Fibroblast of pulmonary artery (primary cell): Measurements from ENCODE around the gene OR6X1.
"Not testable (repeated sequence)": the region's sequence is repeated elsewhere in the genome, so short reads cannot be mapped to it uniquely, and the experiment has no call there.

Experiments used
- DNase-seq: peaks from one replicate; pipeline ENCODE4 v3.0.0-alpha.2; 2010; ENCODE audit warnings: low read depth
- H3K4me3 ChIP-seq: replicated peaks from 2 replicates; pipeline ENCODE4 v1.5.1; 2011; ENCODE audit warnings: low read depth, mild to moderate bottlenecking, control low read depth, low read length, moderate library complexity
- TF ChIP-seq, protein P1 (sequence below): IDR thresholded peaks from 2 replicates; pipeline ENCODE4 v1.5.1; 2011; ENCODE audit warnings: mild to moderate bottlenecking, control low read depth, low read length, inconsistent platforms; ENCODE audit errors: missing control alignments

The OR6X1 gene

DNA sequence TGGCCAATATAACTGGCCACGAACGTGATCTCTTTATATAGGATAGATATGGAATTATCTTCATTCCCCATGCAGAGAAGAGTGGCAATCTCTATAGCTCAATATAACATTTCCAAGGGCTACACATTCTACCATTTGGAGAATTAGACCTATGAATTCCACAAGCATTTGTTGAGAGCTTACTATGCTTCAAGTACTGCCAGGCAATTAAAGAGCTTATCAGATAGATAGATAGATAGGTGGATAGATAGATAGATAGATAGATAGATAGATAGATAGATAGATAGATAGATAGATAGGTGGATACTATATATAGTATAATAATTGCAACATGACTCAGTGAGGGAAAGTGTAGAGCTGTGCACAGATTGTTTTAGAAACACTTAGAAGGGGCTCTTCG is 1.5 kb upstream of the OR6X1 start:
- TF ChIP-seq, protein P1, sequence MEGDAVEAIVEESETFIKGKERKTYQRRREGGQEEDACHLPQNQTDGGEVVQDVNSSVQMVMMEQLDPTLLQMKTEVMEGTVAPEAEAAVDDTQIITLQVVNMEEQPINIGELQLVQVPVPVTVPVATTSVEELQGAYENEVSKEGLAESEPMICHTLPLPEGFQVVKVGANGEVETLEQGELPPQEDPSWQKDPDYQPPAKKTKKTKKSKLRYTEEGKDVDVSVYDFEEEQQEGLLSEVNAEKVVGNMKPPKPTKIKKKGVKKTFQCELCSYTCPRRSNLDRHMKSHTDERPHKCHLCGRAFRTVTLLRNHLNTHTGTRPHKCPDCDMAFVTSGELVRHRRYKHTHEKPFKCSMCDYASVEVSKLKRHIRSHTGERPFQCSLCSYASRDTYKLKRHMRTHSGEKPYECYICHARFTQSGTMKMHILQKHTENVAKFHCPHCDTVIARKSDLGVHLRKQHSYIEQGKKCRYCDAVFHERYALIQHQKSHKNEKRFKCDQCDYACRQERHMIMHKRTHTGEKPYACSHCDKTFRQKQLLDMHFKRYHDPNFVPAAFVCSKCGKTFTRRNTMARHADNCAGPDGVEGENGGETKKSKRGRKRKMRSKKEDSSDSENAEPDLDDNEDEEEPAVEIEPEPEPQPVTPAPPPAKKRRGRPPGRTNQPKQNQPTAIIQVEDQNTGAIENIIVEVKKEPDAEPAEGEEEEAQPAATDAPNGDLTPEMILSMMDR, result no peak
- DNase-seq, result no peak
- no peak overlapping the region for H3K4me3 ChIP-seq

GRCh38 chr11:123755344-123755743 is 1.0 kb upstream of the OR6X1 start:
- TF ChIP-seq, protein P1, result no peak
- DNase-seq, result no peak
- H3K4me3 ChIP-seq, result no peak overlapping the region

DNA sequence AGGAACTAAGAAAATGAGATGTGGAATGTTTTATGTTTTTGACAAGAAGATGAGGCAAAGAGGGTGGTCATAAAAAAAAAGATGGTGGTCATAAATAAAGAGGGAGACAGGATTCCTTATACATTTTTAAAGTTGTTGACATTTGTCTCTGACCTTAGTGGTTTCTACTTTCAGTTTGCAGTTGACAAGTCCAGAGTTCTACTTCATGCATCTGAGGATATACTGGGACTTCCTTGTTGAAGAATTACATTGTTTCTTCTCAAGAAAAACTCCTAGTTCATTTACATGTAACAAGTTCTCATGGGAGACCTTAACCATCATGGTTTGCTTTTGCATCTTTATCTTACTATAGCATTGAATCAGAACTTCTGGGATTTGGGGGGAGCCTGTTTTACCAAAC is 1.2 kb downstream of the OR6X1 start:
- TF ChIP-seq, protein P1, result no peak
- no peak for DNase-seq
- no peak overlapping the region for H3K4me3 ChIP-seq

- TF ChIP-seq, protein P1, result no peak
- H3K4me3 ChIP-seq, result no peak overlapping the region
- DNase-seq, result no peak
Observed at GRCh38 chr11:123751781-123752180, 2.5 kb downstream of the OR6X1 start.

DNA sequence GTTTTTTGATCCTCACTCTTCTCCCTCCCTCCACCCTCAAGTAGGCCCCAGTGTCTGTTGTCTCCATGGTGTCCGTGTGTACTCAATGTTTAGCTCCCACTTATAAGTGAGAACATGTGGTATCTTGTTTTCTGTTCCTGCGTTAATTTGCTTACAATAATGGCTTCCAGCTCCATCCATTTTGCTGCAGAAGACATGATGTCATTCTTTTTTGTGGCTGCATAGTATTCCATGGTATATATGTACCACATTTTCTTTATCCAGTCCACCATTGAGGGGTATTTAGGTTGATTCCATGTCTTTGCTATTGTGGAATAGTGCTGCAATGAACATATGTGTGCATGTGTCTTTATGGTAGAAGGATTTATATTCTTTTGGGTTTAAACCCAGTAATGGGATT is 6.0 kb downstream of the OR6X1 start:
- DNase-seq, H3K4me3 ChIP-seq: not testable (repeated sequence)

- TF ChIP-seq, protein P1, result no peak
- no peak overlapping the region for H3K4me3 ChIP-seq
- no peak for DNase-seq
Observed at GRCh38 chr11:123745764-123746451, 8.4 kb downstream of the OR6X1 start.

- DNase-seq, result no peak
- TF ChIP-seq, protein P1, result no peak
- peak overlapping the region; percentile 94 for H3K4me3 ChIP-seq
Observed at GRCh38 chr11:123742724-123743120, 11.6 kb downstream of the OR6X1 start.
